HepG2 (cell line): ENCODE measurements around the gene LGALS1. TPM values are rescaled to one million over a fixed set of nuclear protein-coding genes. Genes with fewer than 3 reads are reported as not detected.
A peak's percentile ranks its signal among the peaks of the same experiment; 100 is the strongest.

Source experiments
- BCL3 ChIP-seq: sonication (generic); formaldehyde crosslinking; IDR thresholded peaks from 2 replicates; pipeline ENCODE4 v1.5.1; 2020; ENCODE audit warnings: mild to moderate bottlenecking, missing genetic modification reagents, moderate library complexity
- GFI1 ChIP-seq: sonication (generic); formaldehyde crosslinking; IDR thresholded peaks from 2 replicates; pipeline ENCODE4 v1.5.0; 2020; ENCODE audit warnings: missing genetic modification reagents, mild to moderate bottlenecking, borderline replicate concordance
- PRDM4 ChIP-seq: sonication (generic); formaldehyde crosslinking; IDR thresholded peaks from 2 replicates; pipeline ENCODE4 v1.9.0; 2021; ENCODE audit warnings: missing genetic modification reagents, borderline replicate concordance
- RXRA ChIP-seq: sonication (generic); formaldehyde crosslinking; IDR thresholded peaks from 2 replicates; pipeline ENCODE4 v1.5.1; 2020; ENCODE audit warnings: missing genetic modification reagents
- SNRNP70 ChIP-seq: fragments of 200-400 bp; formaldehyde crosslinking; IDR thresholded peaks from 2 replicates; pipeline ENCODE4 v1.6.1; 2017; ENCODE audit warnings: mild to moderate bottlenecking, low read depth, low read length, moderate library complexity
- TIGD3 ChIP-seq: sonication (generic); formaldehyde crosslinking; IDR thresholded peaks from 2 replicates; pipeline ENCODE4 v1.5.1; 2020; ENCODE audit warnings: mild to moderate bottlenecking, missing genetic modification reagents, borderline replicate concordance
- TRIM22 ChIP-seq: fragments of 450-650 bp; IDR thresholded peaks from 2 replicates; pipeline ENCODE4 v1.6.1; 2017
- XBP1 ChIP-seq: sonication (generic); formaldehyde crosslinking; IDR thresholded peaks from 2 replicates; pipeline ENCODE4 v1.5.0; 2020; ENCODE audit warnings: missing genetic modification reagents
- ZNF362 ChIP-seq: sonication (generic); formaldehyde crosslinking; IDR thresholded peaks from 2 replicates; pipeline ENCODE4 v1.4.0; 2020; ENCODE audit warnings: missing genetic modification reagents, mild to moderate bottlenecking, borderline replicate concordance
- ZNF512B ChIP-seq: sonication (generic); formaldehyde crosslinking; IDR thresholded peaks from 2 replicates; pipeline ENCODE4 v1.5.1; 2020; ENCODE audit warnings: missing genetic modification reagents, mild to moderate bottlenecking, borderline replicate concordance
- ZNF577 ChIP-seq: sonication (generic); formaldehyde crosslinking; IDR thresholded peaks from 2 replicates; pipeline ENCODE4 v1.4.0; 2020; ENCODE audit warnings: mild to moderate bottlenecking, low read depth, missing genetic modification reagents, borderline replicate concordance
- polyA plus RNA-seq, 8 experiments: library from polyadenylated mRNA; depleted of rRNA in 3 of 8; stranded (reverse) in 7 of 8; unstranded in 1 of 8; fragments of >200 nt; fragmentation: Illumina TruSeq in 4 of 8; extraction: Trizol in 4 of 8; gene quantifications; 2 replicates each; pipeline versions ENCODE4 v1.2.1 to v1.2.3, GENCODE V29; 2011 to 2016; ENCODE audit warnings: low read depth in 4 of 8, missing spikeins in 1 of 8, mixed read lengths in 1 of 8; ENCODE audit not compliant: insufficient read depth in 1 of 8
- total RNA-seq, 5 experiments: library from RNA; depleted of rRNA; stranded (reverse); fragments of >200 nt; fragmentation: Illumina TruSeq; extraction: Trizol; gene quantifications; 2 replicates each; pipeline ENCODE4 v1.2.3, GENCODE V29; 2016; ENCODE audit warnings: low read depth in 1 of 5

LGALS1 gene
- total and polyA plus RNA-seq, 2 of the 13 experiments (the other 11 are each of a cell fraction or from before 2014, with no cell fraction given) = 103 to 858 TPM

GRCh38 chr22:37661160-37661924 lies 14.1 kb upstream of the LGALS1 start (continued):
- TF ChIP-seq XBP1 (CRISPR knock-in tag) (no peak; the same call in 1 of the 2 replicates), BCL3 (no peak), SNRNP70 (no peak), ZNF512B (CRISPR knock-in tag) (no peak), ZNF362 (CRISPR knock-in tag) (peak; percentile 56; the same call in 1 of the 2 replicates), ZNF577 (CRISPR knock-in tag) (no peak), TIGD3 (no peak), GFI1 (CRISPR knock-in tag) (0 out of 2 replicates have a peak, but pooled peaks have one; percentile 28), TRIM22 (no peak), RXRA (CRISPR knock-in tag) (peak; percentile 63; the same call in 1 of the 2 replicates), PRDM4 (CRISPR knock-in tag) (no peak)
